ENCODE results near the gene PNISR. TPM values are rescaled to one million over a fixed set of nuclear protein-coding genes. Genes with fewer than 3 reads are reported as not detected.

PNISR gene
- total and polyA plus RNA-seq, 2 experiments from 2014 or later: 135 to 270 TPM

- H3K36me3 Mint-ChIP-seq (ENCODE audit: low read depth): no peaks in the 10 kb centered on the region
- peaks cover 2% of the 10 kb centered on the region; the same call in 1 of the 3 replicates for H3K4me1 Mint-ChIP-seq
These were observed 68.5 kb downstream of the PNISR start for GRCh38 chr6:99356641-99357040.

More at GRCh38 chr6:99356641-99357040, 68.5 kb downstream of the PNISR start:
- Histone ChIP-seq H3K27me3 (ENCODE audit: insufficient read depth) (no peaks in the 10 kb centered on the region), H3K4me2 (no peak overlapping the region), H3K36me3 (ENCODE audit: insufficient read depth) (no peaks in the 10 kb centered on the region), H3K4me3 (no peak overlapping the region), H2AFZ (no peak overlapping the region), H3F3A (replicated peaks; ENCODE audit: low read depth) (no peaks in the 10 kb centered on the region), H3K27ac (ENCODE audit: low read depth) (no peak overlapping the region), H3K79me2 (replicated peaks; ENCODE audit: insufficient read depth) (no peaks in the 10 kb centered on the region), H4K20me1 (replicated peaks; ENCODE audit: insufficient read depth) (no peaks in the 10 kb centered on the region), H3K9me2 (ENCODE audit: insufficient read depth) (peaks cover 10% of the 10 kb centered on the region), H3K4me1 (ENCODE audit: insufficient read depth) (no peaks in the 10 kb centered on the region)
- Mint-ChIP-seq H3K9me3 (no peaks in the 10 kb centered on the region), H3K4me3 (no peak overlapping the region), H3K27me3 (ENCODE audit: insufficient read depth, low read depth, poor library complexity) (peaks cover 2% of the 10 kb centered on the region), H3K27ac (no peak overlapping the region)
- ATAC-seq (no peak), DNase-seq (ENCODE audit: low spot score) (no peak)
- TF ChIP-seq POLR2AphosphoS5 (IDR thresholded peaks at IDR 0.05; ENCODE audit: low read depth) (no peak), CREB1 (CRISPR knock-in tag; IDR thresholded peaks at IDR 0.05; ENCODE audit: low read depth) (no peak), ETS1 (IDR thresholded peaks at IDR 0.05) (no peak), STAT1 (IDR thresholded peaks at IDR 0.05; ENCODE audit: unreplicated experiment) (no peak), NANOG (IDR thresholded peaks at IDR 0.05; ENCODE audit: borderline replicate concordance) (no peak), ZNF331 (CRISPR knock-in tag; IDR thresholded peaks at IDR 0.05; ENCODE audit: low read depth) (no peak), EZH2 (IDR thresholded peaks at IDR 0.05; ENCODE audit: low read depth, unreplicated experiment) (no peak), REST (IDR thresholded peaks at IDR 0.05; ENCODE audit: unreplicated experiment) (no peak), EZH2phosphoT487 (IDR thresholded peaks at IDR 0.05; ENCODE audit: unreplicated experiment) (no peak), JUNB (IDR thresholded peaks at IDR 0.05; ENCODE audit: unreplicated experiment) (no peak), CTCF (conservative IDR thresholded peaks at IDR 0.05; ENCODE audit: low read depth in 2 of 2) (no peak), ZNF462 (CRISPR knock-in tag; IDR thresholded peaks at IDR 0.05) (no peak), ZNF114 (CRISPR knock-in tag; IDR thresholded peaks at IDR 0.05) (no peak)
